GM12878 (cell line): ENCODE data around the gene LRRC75B. TPM values are rescaled to one million over a fixed set of nuclear protein-coding genes. Genes with fewer than 3 reads are reported as not detected.
"Not testable (repeated sequence)": the region's sequence is repeated elsewhere in the genome, so short reads cannot be mapped to it uniquely, and the experiment has no call there.

Experiments
- ATAC-seq: fragments of 200-7000 bp; cut with Tn5 transposase; 3 replicates; pipeline ENCODE4 v1.9.1; 2020; ENCODE audit warnings: mild to moderate bottlenecking, moderate library complexity
- BruUV-seq: library from RNA; stranded (reverse); fragments of 400-500 nt; replicated peaks from 2 replicates; lab custom pipeline; 2021; lab: Mats Ljungman, UMichigan
- CTCF ChIA-PET: fragments of 300-600 bp; sonication (Branson Sonifier 250); formaldehyde crosslinking; extraction: SDS; loops from one replicate; lab custom pipeline; 2021; ENCODE audit warnings: inconsistent platforms; lab: Yijun Ruan, JAX
- POLR2A ChIA-PET: fragments of 350-600 bp; formaldehyde crosslinking; extraction: SDS; loops from one replicate; lab custom pipeline; 2021; ENCODE audit warnings: inconsistent platforms; lab: Charles Lee
- RAD21 ChIA-PET: fragments of 300-600 bp; sonication (Branson Sonifier 250); formaldehyde crosslinking; loops from one replicate; lab custom pipeline; 2023; ENCODE audit warnings: antibody characterized with exemption; ENCODE audit not compliant: unreplicated experiment; lab: Charles Lee
- SMC1A ChIA-PET: fragments of 300-600 bp; sonication (Branson Sonifier 250); formaldehyde crosslinking; loops from one replicate; lab custom pipeline; 2023; ENCODE audit not compliant: unreplicated experiment, uncharacterized antibody; lab: Charles Lee
- DNase-seq: peaks from one replicate; pipeline ENCODE4 v3.0.0-alpha.2; 2011; ENCODE audit warnings: low read depth, low spot score
- FAIRE-seq: peaks from 3 replicates; lab custom pipeline; 2011; peaks lifted over from hg19 to GRCh38; lab: Jason Lieb, UNC
- H2AFZ ChIP-seq: 2 replicates; pipeline ENCODE4 v1.6.0; 2011; ENCODE audit warnings: low read depth, low read length, control low read depth; ENCODE audit not compliant: control insufficient read depth
- H3K27ac ChIP-seq: 2 replicates; pipeline ENCODE4 v1.5.1; 2011; ENCODE audit warnings: control low read depth; ENCODE audit not compliant: control insufficient read depth, insufficient read depth
- H3K27me3 ChIP-seq, 2 experiments: replicated peaks in 1 of 2; 2 replicates each; pipeline versions ENCODE4 v1.6.0 to v1.6.1; 2011; ENCODE audit warnings: low read length in 1 of 2; ENCODE audit not compliant: control insufficient read depth in 2 of 2, insufficient read depth in 2 of 2
- H3K36me3 ChIP-seq, 2 experiments: 2 replicates each; pipeline ENCODE4 v1.5.1; 2011; ENCODE audit warnings: low read length in 1 of 2; ENCODE audit not compliant: control insufficient read depth in 2 of 2, insufficient read depth in 2 of 2
- H3K4me1 ChIP-seq: 2 replicates; pipeline ENCODE4 v1.6.1; 2011; ENCODE audit warnings: mild to moderate bottlenecking, low read length, moderate library complexity, mixed read lengths; ENCODE audit not compliant: control insufficient read depth, insufficient read depth
- H3K4me2 ChIP-seq: 2 replicates; pipeline ENCODE4 v1.6.0; 2011; ENCODE audit warnings: control low read depth; ENCODE audit not compliant: control insufficient read depth, insufficient read depth
- H3K4me3 ChIP-seq: fragments of 200-600 bp; sonication (generic); 2 replicates; pipeline ENCODE4 v1.5.1; 2016
- H3K79me2 ChIP-seq: 2 replicates; pipeline ENCODE4 v1.6.0; 2011; ENCODE audit warnings: low read length; ENCODE audit not compliant: control insufficient read depth, insufficient read depth
- H3K9ac ChIP-seq: 2 replicates; pipeline ENCODE4 v1.8.0; 2011; ENCODE audit warnings: low read length, control low read depth, mixed read lengths; ENCODE audit not compliant: control insufficient read depth, insufficient read depth
- H3K9me3 ChIP-seq: replicated peaks from 3 replicates; pipeline ENCODE4 v1.5.1; 2011; ENCODE audit warnings: mild to moderate bottlenecking, low read length; ENCODE audit not compliant: control insufficient read depth, insufficient read depth
- H4K20me1 ChIP-seq: 2 replicates; pipeline ENCODE4 v1.6.0; 2011; ENCODE audit not compliant: control insufficient read depth, insufficient read depth
- BACH1 ChIP-seq: fragments of 450-650 bp; IDR thresholded peaks from 2 replicates; pipeline ENCODE4 v1.6.1; 2017; ENCODE audit warnings: mild to moderate bottlenecking, borderline replicate concordance
- E2F4 ChIP-seq: IDR thresholded peaks from 2 replicates; pipeline ENCODE4 v1.6.1; 2012; ENCODE audit warnings: low read depth, low read length, improper control_type of control experiment
- E2F8 ChIP-seq: fragments of 450-650 bp; IDR thresholded peaks from 2 replicates; pipeline ENCODE4 v1.6.1; 2018; ENCODE audit warnings: mild to moderate bottlenecking, low read depth, moderate library complexity; ENCODE audit not compliant: partially characterized antibody
- GABPA ChIP-seq: IDR thresholded peaks from 2 replicates; pipeline ENCODE4 v1.6.1; 2014; ENCODE audit warnings: antibody characterized with exemption, low read depth, mild to moderate bottlenecking, inconsistent platforms
- GATAD2B ChIP-seq: fragments of 450-650 bp; conservative IDR thresholded peaks from 2 replicates; pipeline ENCODE4 v1.6.1; 2017; ENCODE audit warnings: low read depth, mild to moderate bottlenecking, moderate library complexity
- NRF1 ChIP-seq: conservative IDR thresholded peaks from 2 replicates; pipeline ENCODE4 v1.6.1; 2011; ENCODE audit warnings: mild to moderate bottlenecking, low read depth, low read length, improper control_type of control experiment
- POLR2A ChIP-seq: IDR thresholded peaks from 2 replicates; pipeline ENCODE4 v1.6.1; 2011; ENCODE audit warnings: low read depth, mild to moderate bottlenecking, low read length
- SREBF2 ChIP-seq: IDR thresholded peaks from 2 replicates; pipeline ENCODE4 v1.6.1; 2012; ENCODE audit warnings: mild to moderate bottlenecking, low read length
- STAT1 ChIP-seq: fragments of 450-650 bp; conservative IDR thresholded peaks from 2 replicates; pipeline ENCODE4 v1.6.1; 2014; ENCODE audit warnings: antibody characterized with exemption, mild to moderate bottlenecking
- WGBS: methylation state at CpG from one replicate; pipeline ENCODE4 v1.1.6; 2016; ENCODE audit warnings: low lambda C conversion rate; ENCODE audit not compliant: insufficient replicate concordance, insufficient coverage; ENCODE audit errors: missing lambda C conversion rate; 5-methylcytosine and 5-hydroxymethylcytosine counted together
- in situ Hi-C: fragments of 300-500 bp; cut with MboI; formaldehyde crosslinking; loops from 9 replicates; pipeline ENCODE4 v1.14.3; 2018; ENCODE audit warnings: mixed read lengths
- intact Hi-C: fragments of 100-400 bp; cut with micrococcal nuclease; formaldehyde crosslinking; loops from one replicate; pipeline ENCODE4 v1.14.2; 2022; ENCODE audit not compliant: unreplicated experiment
- polyA plus RNA-seq, 11 experiments: library from polyadenylated mRNA; depleted of rRNA in 4 of 11; unstranded in 6 of 11; stranded (reverse) in 5 of 11; fragments of >200 nt; fragmentation: Nextera tagmentation in 4 of 11; fragmentation: Illumina TruSeq in 1 of 11; extraction: Ambion mirVana in 4 of 11; extraction: Trizol in 1 of 11; gene quantifications; 1 replicate in 1 of 11; 2 replicates in 10 of 11; pipeline versions ENCODE4 v1.2.1 to v1.2.3, GENCODE V29; 2011 to 2016; ENCODE audit warnings: inconsistent platforms in 2 of 11, missing spikeins in 2 of 11, low read depth in 1 of 11
- total RNA-seq, 4 experiments: library from RNA; depleted of rRNA in 3 of 4; stranded (reverse); fragments of >200 nt in 3 of 4; fragmentation: Illumina TruSeq in 1 of 4; extraction: Trizol in 1 of 4; gene quantifications; 2 replicates each; pipeline versions ENCODE4 v1.2.1 to v1.2.3, GENCODE V29; 2013 to 2021

LRRC75B gene
- total and polyA plus RNA-seq, 10 of the 15 experiments (the other 5 are each of a cell fraction or from before 2014, with no cell fraction given): 0.09 to 0.98 (median 0.11) TPM; not detected in 3

GRCh38 chr22:24592851-24593558 lies at the start of gene LRRC75B (continued):
- no peak for TF ChIP-seq E2F8
- no peak for TF ChIP-seq NRF1
- TF ChIP-seq SREBF2: no peak
- TF ChIP-seq GABPA: no peak
- TF ChIP-seq POLR2A: peak; percentile 41; the same call in 1 of the 2 replicates
- TF ChIP-seq GATAD2B: 0 out of 2 replicates have a peak, but pooled peaks have one; percentile 20
- no peak for TF ChIP-seq E2F4
- TF ChIP-seq BACH1: 0 out of 2 replicates have a peak, but pooled peaks have one; percentile 30
- TF ChIP-seq STAT1: no peak

GRCh38 chr22:24642307-24642706 lies 49.4 kb upstream of the LRRC75B start:
- H3K9me3 ChIP-seq, SMC1A ChIA-PET, in situ Hi-C loops: not testable (repeated sequence)

GRCh38 chr22:24636513-24636912 lies 43.6 kb upstream of the LRRC75B start:
- H3K36me3 ChIP-seq, H3K79me2 ChIP-seq, in situ Hi-C loops, H3K27me3 ChIP-seq, BruUV-seq, H3K4me1 ChIP-seq, H3K27ac ChIP-seq, H3K9ac ChIP-seq, CTCF ChIA-PET, FAIRE-seq, DNase-seq, H2AFZ ChIP-seq, H3K4me3 ChIP-seq, H4K20me1 ChIP-seq, ATAC-seq, SMC1A ChIA-PET, H3K9me3 ChIP-seq, H3K4me2 ChIP-seq: not testable (repeated sequence)
- POLR2A ChIA-PET: interaction anchor here (0.7 kb wide), 1 partner anchor 121 kb away, joined by 3 read pairs; no protein-coding TSS in a partner anchor
- intact Hi-C loops: loop anchor here (10.0 kb wide), 1 partner anchor 118 kb away; no protein-coding TSS in a partner anchor
- 17% methylated on average over 3 of the region's 3 CpGs for WGBS
- RAD21 ChIA-PET: interaction anchor here (0.7 kb wide), 1 partner anchor 1581 kb away, joined by 3 read pairs; no protein-coding TSS in a partner anchor

More at GRCh38 chr22:24642307-24642706, 49.4 kb upstream of the LRRC75B start:
- H3K27me3 ChIP-seq, DNase-seq, H3K4me1 ChIP-seq, BruUV-seq, H3K79me2 ChIP-seq, H2AFZ ChIP-seq, H3K4me2 ChIP-seq, CTCF ChIA-PET, RAD21 ChIA-PET, H3K4me3 ChIP-seq, FAIRE-seq, ATAC-seq, H3K36me3 ChIP-seq, H3K27ac ChIP-seq, H3K9ac ChIP-seq, H4K20me1 ChIP-seq, intact Hi-C loops: not testable (repeated sequence)
- WGBS: 10% methylated on average over 1 of the region's 1 CpG
- POLR2A ChIA-PET: interaction anchor here (0.6 kb wide), 2 partner anchors 91 to 313 kb away, joined by 4 to 8 read pairs; no protein-coding TSS in a partner anchor
